SK-N-SH (cell line): ENCODE data around the gene RGS6. TPM values are rescaled to one million over a fixed set of nuclear protein-coding genes. Genes with fewer than 3 reads are reported as not detected.

Experiments
- CTCF ChIA-PET: fragments of 300-600, 350-600 bp; formaldehyde crosslinking; extraction: SDS; loops from one replicate; lab custom pipeline; 2021; lab: Yijun Ruan, JAX
- POLR2A ChIA-PET: fragments of 350-600 bp; sonication (Branson Sonifier 250); formaldehyde crosslinking; extraction: SDS; loops from one replicate; lab custom pipeline; 2020; ENCODE audit warnings: antibody characterized with exemption, inconsistent platforms; lab: Yijun Ruan, JAX
- DNase-seq: peaks from one replicate; pipeline ENCODE4 v3.0.0; 2012
- H2AFZ ChIP-seq: fragments of 200-600 bp; sonication (generic); 2 replicates; pipeline ENCODE4 v1.8.1; 2016; ENCODE audit warnings: antibody characterized with exemption, mild to moderate bottlenecking, low read depth
- H3F3A ChIP-seq: fragments of 200-600 bp; sonication (generic); replicated peaks from 2 replicates; pipeline ENCODE3; 2016; ENCODE audit warnings: antibody characterized with exemption, mild to moderate bottlenecking; ENCODE audit not compliant: insufficient read depth
- H3K27ac ChIP-seq, 2 experiments: fragments of 200-500 bp in 1 of 2; fragments of 200-600 bp in 1 of 2; sonication (Bioruptor generic) in 1 of 2; sonication (generic), shearing (Covaris generic) in 1 of 2; 2 replicates each; pipeline versions ENCODE4 v1.5.1 to v1.6.1; 2014 to 2016; ENCODE audit warnings: low read depth in 2 of 2, inconsistent platforms in 1 of 2, low read length in 1 of 2, mild to moderate bottlenecking in 1 of 2, mixed read lengths in 1 of 2
- H3K27me3 ChIP-seq: fragments of 200-600 bp; sonication (generic), shearing (Covaris generic); 2 replicates; pipeline ENCODE4 v1.6.1; 2016; ENCODE audit warnings: mixed run types; ENCODE audit not compliant: insufficient read depth
- H3K36me3 ChIP-seq, 2 experiments: fragments of 200-500 bp in 1 of 2; fragments of 200-600 bp in 1 of 2; sonication (Bioruptor generic) in 1 of 2; sonication (generic) in 1 of 2; replicated peaks in 1 of 2; 2 replicates each; pipeline versions ENCODE3 to v1.5.1; 2014 to 2016; ENCODE audit warnings: low read length in 1 of 2, mild to moderate bottlenecking in 1 of 2; ENCODE audit not compliant: insufficient read depth in 2 of 2, control insufficient read depth in 1 of 2
- H3K4me1 ChIP-seq, 2 experiments: fragments of 200-500 bp in 1 of 2; fragments of 200-600 bp in 1 of 2; sonication (Bioruptor generic) in 1 of 2; sonication (generic), shearing (Covaris generic) in 1 of 2; 2 replicates each; pipeline versions ENCODE4 v1.5.1 to v1.6.1; 2014 to 2016; ENCODE audit warnings: low read depth in 1 of 2, low read length in 1 of 2, mixed run types in 1 of 2; ENCODE audit not compliant: insufficient read depth in 2 of 2, control insufficient read depth in 1 of 2
- H3K4me2 ChIP-seq: fragments of 200-600 bp; sonication (generic), shearing (Covaris generic); 2 replicates; pipeline ENCODE4 v1.6.1; 2017; ENCODE audit warnings: mixed run types
- H3K4me3 ChIP-seq, 2 experiments: fragments of 200-500 bp in 1 of 2; fragments of 200-600 bp in 1 of 2; sonication (Bioruptor generic) in 1 of 2; sonication (generic), shearing (Covaris generic) in 1 of 2; 2 replicates each; pipeline versions ENCODE4 v1.5.1 to v1.8.1; 2014 to 2016; ENCODE audit warnings: low read depth in 2 of 2, inconsistent platforms in 1 of 2, low read length in 1 of 2, mild to moderate bottlenecking in 1 of 2, mixed read lengths in 1 of 2, moderate library complexity in 1 of 2
- H3K79me2 ChIP-seq: fragments of 200-600 bp; sonication (generic); 2 replicates; pipeline ENCODE4 v1.8.1; 2017; ENCODE audit warnings: mild to moderate bottlenecking; ENCODE audit not compliant: insufficient read depth
- H3K9ac ChIP-seq: fragments of 200-600 bp; sonication (generic); 2 replicates; pipeline ENCODE4 v1.6.1; 2017; ENCODE audit warnings: mixed run types
- H3K9me2 ChIP-seq: fragments of 200-600 bp; sonication (generic); 2 replicates; pipeline ENCODE4 v1.6.1; 2017; ENCODE audit warnings: mixed run types
- H3K9me3 ChIP-seq: fragments of 200-600 bp; sonication (generic); 2 replicates; pipeline ENCODE4 v1.6.1; 2017; ENCODE audit warnings: mixed run types, mild to moderate bottlenecking, moderate library complexity
- H4K20me1 ChIP-seq: fragments of 200-600 bp; sonication (generic); 2 replicates; pipeline ENCODE4 v1.6.1; 2017; ENCODE audit warnings: mild to moderate bottlenecking, mixed run types; ENCODE audit not compliant: insufficient read depth
- ELF1 ChIP-seq: IDR thresholded peaks from 2 replicates; pipeline ENCODE4 v1.4.0; 2012
- EP300 ChIP-seq, 2 experiments: IDR thresholded peaks; 2 replicates each; pipeline versions ENCODE4 v1.4.0 to v1.6.1; 2012; ENCODE audit warnings: borderline replicate concordance in 1 of 2, low read depth in 1 of 2, low read length in 1 of 2
- EZH2phosphoT487 ChIP-seq: fragments of 200-600 bp; sonication (generic); IDR thresholded peaks from 2 replicates; pipeline ENCODE4 v1.6.1; 2017; ENCODE audit warnings: low read depth, mixed run types, mild to moderate bottlenecking, antibody characterized with exemption, moderate library complexity, borderline replicate concordance
- FOSL2 ChIP-seq: IDR thresholded peaks from 2 replicates; pipeline ENCODE4 v1.4.0; 2012; ENCODE audit warnings: low read depth, mild to moderate bottlenecking, moderate library complexity, borderline replicate concordance
- FOXJ3 ChIP-seq: sonication (generic); formaldehyde crosslinking; IDR thresholded peaks from 2 replicates; pipeline ENCODE4 v1.5.1; 2020; ENCODE audit warnings: mild to moderate bottlenecking, missing genetic modification reagents
- GATA2 ChIP-seq: sonication (generic); formaldehyde crosslinking; IDR thresholded peaks from 2 replicates; pipeline ENCODE4 v1.5.0; 2020; ENCODE audit warnings: mild to moderate bottlenecking, missing genetic modification reagents
- JUND ChIP-seq: IDR thresholded peaks from 2 replicates; pipeline ENCODE4 v1.4.0; 2012
- MXI1 ChIP-seq: IDR thresholded peaks from 2 replicates; pipeline ENCODE4 v1.6.1; 2012; ENCODE audit warnings: mild to moderate bottlenecking, low read depth, low read length, improper control_type of control experiment
- NFIC ChIP-seq: IDR thresholded peaks from 2 replicates; pipeline ENCODE4 v1.4.0; 2012; ENCODE audit warnings: borderline replicate concordance
- POLR2AphosphoS5 ChIP-seq: IDR thresholded peaks from 2 replicates; pipeline ENCODE4 v1.6.1; 2012; ENCODE audit warnings: low read depth, low read length
- RAD21 ChIP-seq: IDR thresholded peaks from 2 replicates; pipeline ENCODE4 v1.6.1; 2012; ENCODE audit warnings: mild to moderate bottlenecking, low read length
- RCOR1 ChIP-seq: fragments of 150-350 bp; IDR thresholded peaks from 2 replicates; pipeline ENCODE4 v1.6.1; 2017; ENCODE audit warnings: antibody characterized with exemption, low read length
- REST ChIP-seq: IDR thresholded peaks from 2 replicates; pipeline ENCODE4 v1.6.1; 2012; ENCODE audit warnings: mild to moderate bottlenecking, low read depth, low read length, moderate library complexity
- RXRA ChIP-seq: IDR thresholded peaks from 2 replicates; pipeline ENCODE4 v1.4.0; 2012; ENCODE audit warnings: low read depth, mild to moderate bottlenecking, borderline replicate concordance
- SMC3 ChIP-seq: IDR thresholded peaks from 2 replicates; pipeline ENCODE4 v1.6.1; 2012; ENCODE audit warnings: low read depth, low read length, improper control_type of control experiment
- YY1 ChIP-seq: IDR thresholded peaks from 2 replicates; pipeline ENCODE4 v1.4.0; 2012; ENCODE audit warnings: low read depth, mild to moderate bottlenecking
- ZBTB33 ChIP-seq: IDR thresholded peaks from 2 replicates; pipeline ENCODE4 v1.4.0; 2012; ENCODE audit warnings: low read depth, borderline replicate concordance
- WGBS: methylation state at CpG from one replicate; pipeline ENCODE4 v1.1.6; 2017; ENCODE audit warnings: low lambda C conversion rate; 5-methylcytosine and 5-hydroxymethylcytosine counted together
- polyA plus RNA-seq, 3 experiments: library from polyadenylated mRNA; depleted of rRNA; stranded (reverse); fragments of >200 nt; gene quantifications; 2 replicates each; pipeline ENCODE4 v1.2.3, GENCODE V29; 2012
- TF ChIP-seq, protein P1 (sequence below): IDR thresholded peaks from 2 replicates; pipeline ENCODE4 v1.4.0; 2012; ENCODE audit warnings: low read depth, borderline replicate concordance
- TF ChIP-seq, protein P2 (sequence below): IDR thresholded peaks from 2 replicates; pipeline ENCODE4 v1.4.0; 2012; ENCODE audit warnings: low read depth
- TF ChIP-seq, protein P3 (sequence below): fragments of 200-600 bp; sonication (generic); IDR thresholded peaks from 2 replicates; pipeline ENCODE4 v1.6.1; 2017; ENCODE audit warnings: antibody characterized with exemption, mild to moderate bottlenecking, moderate library complexity

Gene RGS6
- polyA plus RNA-seq, 1 of the 3 experiments (the other 2 are of a cell fraction), result not detected

- ChIA-PET POLR2A (no interaction called here), CTCF (interaction anchor here (2.1 kb wide), 1 partner anchor 31 kb away, joined by 5 read pairs; no protein-coding TSS in a partner anchor)
These were observed 457.0 kb downstream of the RGS6 start for GRCh38 chr14:72389200-72389599.

DNA sequence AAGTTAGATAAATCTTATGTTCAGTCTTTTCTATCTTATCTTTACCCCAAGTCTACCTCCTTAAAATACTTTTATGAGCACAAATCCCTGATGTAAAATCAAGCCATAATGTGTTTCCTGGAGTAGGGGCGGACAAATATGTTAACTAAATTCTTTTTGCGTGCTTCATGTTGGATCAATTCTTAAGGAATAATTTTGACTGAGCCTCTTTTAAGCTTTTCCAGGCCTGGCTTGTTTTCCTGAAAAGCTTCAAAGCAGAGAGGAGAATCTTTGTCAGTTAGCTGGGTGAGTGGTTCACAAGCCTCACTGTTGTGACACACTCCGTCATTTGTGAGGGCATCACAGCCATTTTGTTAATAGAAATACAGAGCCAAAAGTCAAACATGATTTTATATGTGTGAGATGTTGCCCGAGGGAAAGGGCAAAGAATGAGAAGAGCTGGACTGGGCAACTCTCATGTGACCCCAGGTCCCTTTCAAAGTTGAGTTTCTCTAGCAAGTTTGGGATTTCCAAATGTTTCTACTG, 468.9 kb downstream of the RGS6 start:
- no peaks in the 10 kb centered on the region for H3K9me3 ChIP-seq
- H3K27ac ChIP-seq, result no peak overlapping the region
- no peak overlapping the region for H2AFZ ChIP-seq
- no peaks in the 10 kb centered on the region for H3K36me3 ChIP-seq
- no peak overlapping the region for H3K4me3 ChIP-seq
- no peaks in the 10 kb centered on the region for H4K20me1 ChIP-seq
- no peaks in the 10 kb centered on the region; the same call in 1 of the 2 replicates for H3K27me3 ChIP-seq
- no peak for DNase-seq
- H3K79me2 ChIP-seq, result no peaks in the 10 kb centered on the region
- under 1% methylated on average over 4 of the region's 4 CpGs for WGBS
- CTCF ChIA-PET, result no interaction called here
- POLR2A ChIA-PET, result no interaction called here
- no peak overlapping the region for H3K4me2 ChIP-seq
- H3K9ac ChIP-seq, result no peak overlapping the region
- H3K9me2 ChIP-seq, result no peaks in the 10 kb centered on the region
- no peaks in the 10 kb centered on the region for H3F3A ChIP-seq
- H3K4me1 ChIP-seq, result no peaks in the 10 kb centered on the region
- TF ChIP-seq YY1, result no peak
- TF ChIP-seq NFIC, result no peak
- no peak for TF ChIP-seq GATA2 (CRISPR knock-in tag)
- no peak for TF ChIP-seq EP300 (IDR thresholded peaks at IDR 0.05; ENCODE audit: borderline replicate concordance in 1 of 2, low read depth in 1 of 2, low read length in 1 of 2)
- TF ChIP-seq FOXJ3 (CRISPR knock-in tag), result no peak
- TF ChIP-seq RCOR1, result no peak
- no peak for TF ChIP-seq ZBTB33
- no peak for TF ChIP-seq EZH2phosphoT487
- TF ChIP-seq, protein P1, sequence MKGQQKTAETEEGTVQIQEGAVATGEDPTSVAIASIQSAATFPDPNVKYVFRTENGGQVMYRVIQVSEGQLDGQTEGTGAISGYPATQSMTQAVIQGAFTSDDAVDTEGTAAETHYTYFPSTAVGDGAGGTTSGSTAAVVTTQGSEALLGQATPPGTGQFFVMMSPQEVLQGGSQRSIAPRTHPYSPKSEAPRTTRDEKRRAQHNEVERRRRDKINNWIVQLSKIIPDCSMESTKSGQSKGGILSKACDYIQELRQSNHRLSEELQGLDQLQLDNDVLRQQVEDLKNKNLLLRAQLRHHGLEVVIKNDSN, result no peak
- TF ChIP-seq, protein P2, sequence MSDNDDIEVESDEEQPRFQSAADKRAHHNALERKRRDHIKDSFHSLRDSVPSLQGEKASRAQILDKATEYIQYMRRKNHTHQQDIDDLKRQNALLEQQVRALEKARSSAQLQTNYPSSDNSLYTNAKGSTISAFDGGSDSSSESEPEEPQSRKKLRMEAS, result no peak
- no peak for TF ChIP-seq REST
- no peak for TF ChIP-seq FOSL2

More at GRCh38 chr14:72389200-72389599, 457.0 kb downstream of the RGS6 start:
- no peaks in the 10 kb centered on the region for H3K9me3 ChIP-seq
- H2AFZ ChIP-seq, result no peak overlapping the region
- no peaks in the 10 kb centered on the region for H3K9me2 ChIP-seq
- no peaks in the 10 kb centered on the region for H3K4me1 ChIP-seq
- no peak for DNase-seq
- H3K36me3 ChIP-seq, result no peaks in the 10 kb centered on the region
- no peak overlapping the region for H3K27ac ChIP-seq
- H3K4me2 ChIP-seq, result no peak overlapping the region
- no peak overlapping the region for H3K9ac ChIP-seq
- H3K4me3 ChIP-seq, result no peak overlapping the region
- H3K27me3 ChIP-seq, result peaks cover 4% of the 10 kb centered on the region; the same call in 1 of the 2 replicates
- no peaks in the 10 kb centered on the region for H4K20me1 ChIP-seq
- 14% methylated on average over 7 of the region's 7 CpGs for WGBS
- no peaks in the 10 kb centered on the region for H3F3A ChIP-seq
- no peaks in the 10 kb centered on the region for H3K79me2 ChIP-seq
- no peak for TF ChIP-seq RCOR1
- no peak for TF ChIP-seq RAD21
- TF ChIP-seq SMC3, result no peak
- no peak for TF ChIP-seq POLR2AphosphoS5
- TF ChIP-seq, protein P3, sequence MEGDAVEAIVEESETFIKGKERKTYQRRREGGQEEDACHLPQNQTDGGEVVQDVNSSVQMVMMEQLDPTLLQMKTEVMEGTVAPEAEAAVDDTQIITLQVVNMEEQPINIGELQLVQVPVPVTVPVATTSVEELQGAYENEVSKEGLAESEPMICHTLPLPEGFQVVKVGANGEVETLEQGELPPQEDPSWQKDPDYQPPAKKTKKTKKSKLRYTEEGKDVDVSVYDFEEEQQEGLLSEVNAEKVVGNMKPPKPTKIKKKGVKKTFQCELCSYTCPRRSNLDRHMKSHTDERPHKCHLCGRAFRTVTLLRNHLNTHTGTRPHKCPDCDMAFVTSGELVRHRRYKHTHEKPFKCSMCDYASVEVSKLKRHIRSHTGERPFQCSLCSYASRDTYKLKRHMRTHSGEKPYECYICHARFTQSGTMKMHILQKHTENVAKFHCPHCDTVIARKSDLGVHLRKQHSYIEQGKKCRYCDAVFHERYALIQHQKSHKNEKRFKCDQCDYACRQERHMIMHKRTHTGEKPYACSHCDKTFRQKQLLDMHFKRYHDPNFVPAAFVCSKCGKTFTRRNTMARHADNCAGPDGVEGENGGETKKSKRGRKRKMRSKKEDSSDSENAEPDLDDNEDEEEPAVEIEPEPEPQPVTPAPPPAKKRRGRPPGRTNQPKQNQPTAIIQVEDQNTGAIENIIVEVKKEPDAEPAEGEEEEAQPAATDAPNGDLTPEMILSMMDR, result no peak
- TF ChIP-seq RXRA, result no peak
- TF ChIP-seq JUND, result no peak
- TF ChIP-seq MXI1, result no peak
- TF ChIP-seq FOXJ3 (CRISPR knock-in tag), result no peak
- TF ChIP-seq YY1, result no peak
- TF ChIP-seq ELF1, result no peak
- TF ChIP-seq, all 33 proteins: peak for 0
